Neural crest cell (in vitro differentiated cells): ENCODE data around the gene AAGAB. TPM values are rescaled to one million over a fixed set of nuclear protein-coding genes. Genes with fewer than 3 reads are reported as not detected.

Source experiments
- DNase-seq: peaks from one replicate; pipeline ENCODE4 v3.0.0; 2021; ENCODE audit warnings: low read depth, mixed read lengths, low spot score
- H3K27ac Mint-ChIP-seq: one replicate; pipeline ENCODE4 v1.8.0; 2021; ENCODE audit warnings: mild to moderate bottlenecking, mixed read lengths; ENCODE audit not compliant: unreplicated experiment
- H3K27me3 Mint-ChIP-seq: 2 replicates; pipeline ENCODE4 v1.8.0; 2021; ENCODE audit warnings: low read depth, mild to moderate bottlenecking, mixed read lengths
- H3K36me3 Mint-ChIP-seq: 2 replicates; pipeline ENCODE4 v1.8.0; 2021; ENCODE audit warnings: low read depth, mild to moderate bottlenecking, mixed read lengths
- H3K4me1 Mint-ChIP-seq: 2 replicates; pipeline ENCODE4 v1.8.0; 2021; ENCODE audit warnings: mixed read lengths
- H3K4me3 Mint-ChIP-seq: one replicate; pipeline ENCODE4 v1.8.0; 2021; ENCODE audit warnings: mild to moderate bottlenecking, mixed read lengths
- H3K9me3 Mint-ChIP-seq: 2 replicates; pipeline ENCODE4 v1.8.0; 2021; ENCODE audit warnings: mixed read lengths
- long read RNA-seq: library from polyadenylated mRNA; unstranded; transcript quantifications from one replicate; pipeline ENCODE4 v2.0.0, GENCODE V29; 2020
- total RNA-seq: library from RNA; stranded (reverse); gene quantifications from 2 replicates; pipeline ENCODE4 v1.2.1, GENCODE V29; 2021
- TF ChIP-seq, protein P1 (sequence below): fragments of 200-600 bp; sonication (generic); conservative IDR thresholded peaks from 2 replicates; pipeline ENCODE4 v1.5.0; 2021; ENCODE audit warnings: antibody characterized with exemption, mild to moderate bottlenecking

The AAGAB gene, protein sequence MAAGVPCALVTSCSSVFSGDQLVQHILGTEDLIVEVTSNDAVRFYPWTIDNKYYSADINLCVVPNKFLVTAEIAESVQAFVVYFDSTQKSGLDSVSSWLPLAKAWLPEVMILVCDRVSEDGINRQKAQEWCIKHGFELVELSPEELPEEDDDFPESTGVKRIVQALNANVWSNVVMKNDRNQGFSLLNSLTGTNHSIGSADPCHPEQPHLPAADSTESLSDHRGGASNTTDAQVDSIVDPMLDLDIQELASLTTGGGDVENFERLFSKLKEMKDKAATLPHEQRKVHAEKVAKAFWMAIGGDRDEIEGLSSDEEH
- total RNA-seq: 54.9 and 56.2 TPM in 2 replicates
- long read RNA-seq, transcript AAGAB-201 (10 exons, 2,841 nt): major isoform, 234 of 280 reads
- long read RNA-seq, transcript AAGAB-207 (10 exons, 2,251 nt): minor isoform, 16 of 280 reads
- long read RNA-seq, partial matches to known transcripts: 6 of 280 reads
- long read RNA-seq, other reads (novel, unspliced or antisense): 24 of 280 reads

DNA sequence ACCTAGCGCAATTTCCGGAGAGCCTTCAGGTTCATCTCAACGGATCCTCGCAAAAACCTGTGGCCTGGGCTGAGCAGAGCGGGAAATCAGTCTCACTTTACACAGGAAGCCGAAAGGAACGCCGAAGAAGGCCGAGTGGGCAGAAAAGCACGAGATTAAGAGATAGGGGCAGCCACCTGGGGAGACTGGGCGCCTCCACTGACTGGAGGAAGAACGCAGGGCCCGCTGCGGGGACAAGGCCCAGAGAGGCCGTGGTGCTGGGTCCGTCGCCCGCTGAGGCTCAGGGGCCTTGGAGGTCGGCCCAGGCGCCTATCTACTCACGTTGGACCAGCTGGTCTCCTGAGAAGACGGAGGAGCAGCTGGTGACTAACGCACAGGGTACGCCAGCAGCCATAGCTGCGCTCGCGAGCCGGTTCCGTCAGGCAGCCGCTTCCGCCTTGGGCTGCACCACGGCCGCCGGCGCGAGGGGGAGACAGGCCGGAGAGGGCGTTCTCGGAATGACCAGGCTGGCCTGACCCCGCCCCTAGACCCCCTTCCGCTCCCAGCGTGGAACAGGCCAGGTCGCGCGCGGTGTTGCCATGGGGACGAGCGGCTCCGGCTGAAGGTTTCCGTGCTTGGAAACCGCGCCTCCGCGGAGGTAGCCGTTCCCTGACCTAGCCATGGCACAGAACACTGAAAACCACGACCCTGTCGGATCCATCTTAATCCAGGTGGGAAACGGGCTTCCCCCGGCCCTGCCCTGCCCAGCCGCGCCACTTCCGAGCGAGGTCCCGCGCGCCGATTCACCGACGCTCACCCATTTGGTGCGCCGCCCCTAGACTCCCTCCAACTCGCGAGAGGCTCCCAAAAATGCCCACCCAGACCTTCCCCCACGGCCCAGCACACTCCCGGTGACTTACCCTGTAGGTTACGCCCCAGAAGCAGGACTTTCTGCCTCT, at the start of gene AAGAB, which contains the start of gene IQCH:
AAGAB (minus strand) TSS at position 424 of the 938 bp plus-strand sequence; CDS start at position 394, 30 bp downstream.
IQCH (plus strand) TSS at position 549 of the 938 bp plus-strand sequence; CDS start at position 660, 111 bp downstream.
- peaks cover 22% of the 10 kb centered on the region for H3K4me1 Mint-ChIP-seq
- peaks cover 2% of the 10 kb centered on the region for H3K36me3 Mint-ChIP-seq
- H3K9me3 Mint-ChIP-seq: no peaks in the 10 kb centered on the region
- peak within 1 kb of the TSS; percentile 98 for H3K4me3 Mint-ChIP-seq
- peak; percentile 99 for DNase-seq
- H3K27ac Mint-ChIP-seq: peak within 1 kb of the TSS; percentile 98
- TF ChIP-seq, protein P1, sequence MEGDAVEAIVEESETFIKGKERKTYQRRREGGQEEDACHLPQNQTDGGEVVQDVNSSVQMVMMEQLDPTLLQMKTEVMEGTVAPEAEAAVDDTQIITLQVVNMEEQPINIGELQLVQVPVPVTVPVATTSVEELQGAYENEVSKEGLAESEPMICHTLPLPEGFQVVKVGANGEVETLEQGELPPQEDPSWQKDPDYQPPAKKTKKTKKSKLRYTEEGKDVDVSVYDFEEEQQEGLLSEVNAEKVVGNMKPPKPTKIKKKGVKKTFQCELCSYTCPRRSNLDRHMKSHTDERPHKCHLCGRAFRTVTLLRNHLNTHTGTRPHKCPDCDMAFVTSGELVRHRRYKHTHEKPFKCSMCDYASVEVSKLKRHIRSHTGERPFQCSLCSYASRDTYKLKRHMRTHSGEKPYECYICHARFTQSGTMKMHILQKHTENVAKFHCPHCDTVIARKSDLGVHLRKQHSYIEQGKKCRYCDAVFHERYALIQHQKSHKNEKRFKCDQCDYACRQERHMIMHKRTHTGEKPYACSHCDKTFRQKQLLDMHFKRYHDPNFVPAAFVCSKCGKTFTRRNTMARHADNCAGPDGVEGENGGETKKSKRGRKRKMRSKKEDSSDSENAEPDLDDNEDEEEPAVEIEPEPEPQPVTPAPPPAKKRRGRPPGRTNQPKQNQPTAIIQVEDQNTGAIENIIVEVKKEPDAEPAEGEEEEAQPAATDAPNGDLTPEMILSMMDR: no peak
- peaks cover 17% of the 10 kb centered on the region for H3K27me3 Mint-ChIP-seq

DNA sequence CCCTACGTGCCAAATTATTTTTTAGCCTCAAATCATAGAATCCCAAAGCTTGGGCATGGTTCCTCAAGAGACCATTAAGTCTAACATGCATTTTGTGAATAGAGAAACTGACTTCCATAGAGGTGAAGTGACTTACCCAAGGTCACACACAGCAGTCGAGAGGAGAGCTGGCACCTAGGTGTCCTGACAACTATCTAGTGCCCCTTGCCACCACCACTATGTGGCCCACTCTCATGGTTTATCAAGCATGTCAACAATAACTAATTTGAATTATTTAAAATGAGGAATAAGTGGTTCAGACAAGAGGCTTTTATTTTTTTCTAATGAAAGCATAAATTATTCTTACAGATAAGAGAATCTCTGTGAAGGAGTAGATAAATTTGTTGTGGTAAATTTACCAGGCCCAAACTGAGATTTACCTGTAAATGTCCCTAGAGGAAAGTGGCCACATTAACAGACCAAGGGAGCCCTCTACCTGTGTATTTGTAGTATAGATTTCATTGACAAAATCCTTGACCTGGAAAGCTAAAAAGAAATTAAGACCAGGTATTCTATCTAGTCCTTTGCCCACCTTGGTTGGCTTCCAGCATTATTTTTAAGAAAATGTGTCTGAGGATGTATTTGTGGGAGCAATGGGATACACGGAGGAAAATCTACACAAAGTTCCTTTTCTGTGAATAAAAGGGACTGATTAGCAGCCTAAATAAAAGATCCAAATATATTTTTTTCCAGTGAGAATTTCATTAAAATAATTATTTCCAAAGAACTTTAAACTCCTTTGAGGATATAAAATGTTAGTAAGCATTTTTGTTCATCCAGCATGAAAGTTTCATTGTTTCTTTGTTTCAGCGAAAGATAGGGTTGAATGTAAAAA, 49.3 kb upstream of the AAGAB start:
- H3K4me3 Mint-ChIP-seq: no peak overlapping the region
- no peaks in the 10 kb centered on the region for H3K36me3 Mint-ChIP-seq
- no peak overlapping the region for H3K27ac Mint-ChIP-seq
- no peaks in the 10 kb centered on the region for H3K27me3 Mint-ChIP-seq
- H3K9me3 Mint-ChIP-seq: no peaks in the 10 kb centered on the region
- TF ChIP-seq, protein P1: peak; percentile 76
- H3K4me1 Mint-ChIP-seq: no peaks in the 10 kb centered on the region
- no peak for DNase-seq

DNA sequence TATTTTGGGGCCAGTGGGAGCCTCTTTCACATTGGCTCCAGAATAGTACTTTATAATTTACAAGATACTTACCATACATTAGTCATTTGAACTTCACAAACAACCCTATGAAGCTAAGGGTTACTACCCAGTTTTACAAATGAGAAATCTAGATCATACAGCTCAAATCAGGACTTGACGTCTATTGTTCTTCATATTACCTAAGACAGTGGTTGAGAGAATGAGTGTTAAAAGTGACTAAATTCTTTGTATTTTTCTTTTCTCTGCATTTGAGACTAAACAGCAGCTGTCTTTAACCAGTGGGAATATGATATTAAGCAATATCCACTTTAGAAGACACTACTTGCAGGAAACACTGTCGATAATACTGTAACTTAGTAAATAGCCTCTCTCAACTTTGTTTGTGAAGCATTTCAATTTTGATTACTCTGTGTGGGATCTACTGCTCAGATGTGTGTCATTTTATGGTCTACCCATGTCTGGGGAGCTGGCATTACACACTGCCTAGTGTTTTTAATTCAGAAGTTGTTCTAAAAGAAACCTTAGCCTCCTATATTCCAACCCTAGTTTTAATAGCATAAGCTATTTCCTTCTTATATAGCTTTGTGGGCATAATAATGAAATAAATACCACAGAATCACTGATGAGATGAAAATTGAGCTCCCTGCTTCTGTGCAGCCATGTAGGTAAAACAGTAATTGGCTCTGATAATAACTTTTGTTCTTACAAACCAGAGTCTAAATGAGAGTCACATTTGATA, 46.0 kb upstream of the AAGAB start:
- no peak overlapping the region for H3K4me3 Mint-ChIP-seq
- no peaks in the 10 kb centered on the region for H3K36me3 Mint-ChIP-seq
- no peaks in the 10 kb centered on the region for H3K27me3 Mint-ChIP-seq
- no peak for DNase-seq
- no peak overlapping the region for H3K27ac Mint-ChIP-seq
- TF ChIP-seq, protein P1: no peak
- H3K9me3 Mint-ChIP-seq: no peaks in the 10 kb centered on the region
- H3K4me1 Mint-ChIP-seq: no peaks in the 10 kb centered on the region

DNA sequence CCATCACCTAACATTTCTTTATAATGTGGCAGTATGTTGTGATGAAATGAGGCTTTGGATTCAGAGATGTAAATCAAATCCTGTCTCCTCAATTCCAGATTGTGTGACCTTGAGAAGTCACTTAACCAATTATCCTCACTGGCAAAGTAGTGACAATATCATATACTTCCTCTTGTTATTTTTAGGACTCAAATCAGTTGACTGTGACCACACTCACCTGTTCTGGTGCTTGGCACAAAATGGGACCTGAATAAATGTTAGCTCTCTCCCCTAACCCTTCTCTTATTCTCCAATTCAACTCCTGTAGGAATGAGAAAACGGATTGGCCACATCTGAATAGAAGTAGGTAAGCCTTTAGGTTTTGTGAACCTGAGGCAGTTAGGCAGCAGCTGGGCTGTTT, 42.2 kb upstream of the AAGAB start:
- Mint-ChIP-seq H3K36me3 (no peaks in the 10 kb centered on the region), H3K4me3 (no peak overlapping the region), H3K4me1 (no peaks in the 10 kb centered on the region), H3K27ac (no peak overlapping the region), H3K9me3 (no peaks in the 10 kb centered on the region), H3K27me3 (no peaks in the 10 kb centered on the region)
- DNase-seq: no peak
- TF ChIP-seq, protein P1: no peak
